Measurements from ENCODE around the gene SHISA8.

Gene SHISA8

DNA sequence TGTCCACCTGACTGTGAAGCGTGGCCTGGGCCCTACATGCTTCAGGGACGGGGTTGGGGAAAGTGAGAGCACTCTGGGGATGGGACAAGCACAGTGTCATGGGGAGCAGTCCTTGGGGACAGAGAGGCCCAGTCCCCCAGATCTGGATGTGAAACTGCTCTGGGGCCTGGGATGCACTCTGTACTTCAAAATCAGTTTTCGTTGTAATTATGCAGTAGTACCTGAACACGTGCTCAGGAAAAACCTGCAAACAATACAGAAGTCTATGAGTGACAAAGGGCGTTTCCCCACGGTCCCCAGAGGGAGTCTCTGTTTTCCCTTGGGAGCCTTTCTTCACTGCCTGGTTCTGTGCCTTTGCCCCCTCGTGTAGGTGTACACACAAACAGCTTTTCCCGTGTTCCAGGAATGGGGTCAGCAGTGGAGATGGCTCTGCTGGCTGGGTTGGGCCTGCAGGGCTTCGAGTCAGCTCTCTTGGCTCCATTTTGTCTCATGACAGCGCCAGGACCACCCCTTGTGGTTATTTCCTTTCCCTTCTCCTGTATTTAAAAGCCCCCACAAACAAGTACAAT is 16.9 kb upstream of the SHISA8 start:
- Histone ChIP-seq H3K36me3 (ENCODE audit: control insufficient read depth, insufficient read depth, low read length) (no peaks in the 10 kb centered on the region), H3K4me3 (ENCODE audit: low read depth, low read length) (no peak overlapping the region), H3K9me3 (ENCODE audit: control insufficient read depth, insufficient read depth, low read length) (no peaks in the 10 kb centered on the region), H3K9ac (ENCODE audit: low read depth, low read length) (no peak overlapping the region), H3K4me1 (ENCODE audit: control insufficient read depth, insufficient read depth, low read length) (no peaks in the 10 kb centered on the region), H3K27me3 (ENCODE audit: control insufficient read depth, insufficient read depth, low read length) (peaks cover 8% of the 10 kb centered on the region)

DNA sequence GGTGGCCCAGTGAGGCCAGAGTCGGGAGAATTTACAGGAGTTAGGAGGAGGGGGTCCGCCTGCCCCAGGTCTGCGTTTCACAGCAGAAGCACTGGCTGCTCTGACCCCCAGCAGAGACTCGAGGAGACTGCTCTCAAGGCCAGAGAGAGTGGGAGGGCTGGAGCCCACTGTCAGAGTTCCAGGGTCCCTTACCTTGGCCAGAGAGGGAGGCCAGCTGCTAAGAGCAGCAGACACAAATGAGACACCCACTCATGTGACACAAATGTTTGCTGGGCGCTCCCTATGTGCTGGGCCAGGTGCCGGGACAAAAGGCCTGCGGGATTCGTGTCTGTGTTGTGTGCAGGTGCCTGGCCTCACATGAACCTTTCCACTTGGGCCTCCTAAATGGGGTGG is 14.5 kb upstream of the SHISA8 start:
- H3K9ac ChIP-seq (ENCODE audit: low read depth, low read length) = no peak overlapping the region
- no peaks in the 10 kb centered on the region for H3K9me3 ChIP-seq (ENCODE audit: control insufficient read depth, insufficient read depth, low read length)
- H3K27me3 ChIP-seq (ENCODE audit: control insufficient read depth, insufficient read depth, low read length) = peaks cover 19% of the 10 kb centered on the region
- no peaks in the 10 kb centered on the region for H3K4me1 ChIP-seq (ENCODE audit: control insufficient read depth, insufficient read depth, low read length)
- no peak overlapping the region for H3K4me3 ChIP-seq (ENCODE audit: low read depth, low read length)
- no peaks in the 10 kb centered on the region for H3K36me3 ChIP-seq (ENCODE audit: control insufficient read depth, insufficient read depth, low read length)

DNA sequence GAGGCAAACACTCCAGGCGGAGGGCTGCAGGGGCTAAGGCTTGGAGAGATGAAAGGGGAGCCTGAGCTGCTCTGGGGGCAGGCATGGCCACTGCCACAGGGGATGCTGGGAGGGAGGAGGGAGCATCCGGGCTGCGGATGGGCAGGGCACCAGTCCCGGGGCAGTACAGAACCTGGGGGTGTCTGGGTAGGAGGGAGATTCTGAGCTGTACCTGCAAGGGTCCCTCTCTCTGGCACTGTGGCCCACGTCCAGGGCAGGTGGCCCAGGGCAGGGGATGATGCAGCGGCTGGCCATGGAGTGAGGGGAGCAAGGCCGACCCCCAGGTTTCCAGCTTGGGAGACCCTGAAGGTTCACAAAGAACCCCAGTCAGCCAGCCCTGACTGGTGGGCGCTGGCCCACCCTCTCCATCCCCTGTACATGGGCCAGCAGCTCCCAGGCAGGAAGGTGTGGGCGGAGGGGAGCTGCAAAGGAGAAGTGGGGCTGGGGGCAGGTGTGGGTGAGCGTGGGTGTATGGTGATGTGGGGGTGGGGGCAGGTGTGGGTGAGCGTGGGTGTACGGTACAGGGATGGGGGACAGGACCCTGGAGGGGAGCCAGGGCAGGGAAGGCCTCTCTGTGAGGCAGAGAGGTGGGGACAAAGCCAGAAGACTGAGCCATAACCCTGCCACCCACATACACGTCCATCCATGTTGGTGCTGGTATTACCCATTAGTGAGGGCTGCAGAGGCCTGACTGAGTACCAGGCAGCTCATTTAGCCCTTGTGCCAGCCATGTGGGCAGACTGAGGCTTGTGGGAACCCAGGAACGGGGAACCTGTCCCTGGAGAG is 13.9 kb upstream of the SHISA8 start:
- Histone ChIP-seq H3K4me1 (ENCODE audit: control insufficient read depth, insufficient read depth, low read length) (no peaks in the 10 kb centered on the region), H3K9ac (ENCODE audit: low read depth, low read length) (no peak overlapping the region), H3K4me3 (ENCODE audit: low read depth, low read length) (no peak overlapping the region), H3K36me3 (ENCODE audit: control insufficient read depth, insufficient read depth, low read length) (no peaks in the 10 kb centered on the region), H3K9me3 (ENCODE audit: control insufficient read depth, insufficient read depth, low read length) (no peaks in the 10 kb centered on the region), H3K27me3 (ENCODE audit: control insufficient read depth, insufficient read depth, low read length) (peaks cover 20% of the 10 kb centered on the region)

DNA sequence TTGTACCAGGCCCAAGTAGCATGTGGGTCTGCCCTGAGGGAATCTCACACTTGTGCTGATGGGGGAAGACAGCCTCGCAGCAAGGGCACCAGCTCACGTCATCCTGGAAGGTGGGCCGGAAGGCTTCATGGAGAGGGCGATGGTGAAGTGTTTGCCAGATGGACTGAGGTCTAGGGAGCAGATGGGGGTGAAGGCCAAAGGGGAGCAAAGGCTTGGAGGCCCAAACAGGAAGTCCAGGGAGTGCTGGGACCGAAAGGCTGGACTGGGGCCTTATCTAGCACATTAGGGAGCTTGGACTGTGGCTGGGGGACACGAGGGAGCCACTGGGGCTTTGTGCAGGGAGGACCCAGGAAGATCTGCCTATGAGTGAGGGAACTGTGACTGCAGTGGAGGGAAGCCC is 12.9 kb upstream of the SHISA8 start:
- Histone ChIP-seq H3K9ac (ENCODE audit: low read depth, low read length) (no peak overlapping the region), H3K4me1 (ENCODE audit: control insufficient read depth, insufficient read depth, low read length) (no peaks in the 10 kb centered on the region), H3K27me3 (ENCODE audit: control insufficient read depth, insufficient read depth, low read length) (peaks cover 30% of the 10 kb centered on the region), H3K4me3 (ENCODE audit: low read depth, low read length) (no peak overlapping the region), H3K9me3 (ENCODE audit: control insufficient read depth, insufficient read depth, low read length) (no peaks in the 10 kb centered on the region), H3K36me3 (ENCODE audit: control insufficient read depth, insufficient read depth, low read length) (no peaks in the 10 kb centered on the region)

DNA sequence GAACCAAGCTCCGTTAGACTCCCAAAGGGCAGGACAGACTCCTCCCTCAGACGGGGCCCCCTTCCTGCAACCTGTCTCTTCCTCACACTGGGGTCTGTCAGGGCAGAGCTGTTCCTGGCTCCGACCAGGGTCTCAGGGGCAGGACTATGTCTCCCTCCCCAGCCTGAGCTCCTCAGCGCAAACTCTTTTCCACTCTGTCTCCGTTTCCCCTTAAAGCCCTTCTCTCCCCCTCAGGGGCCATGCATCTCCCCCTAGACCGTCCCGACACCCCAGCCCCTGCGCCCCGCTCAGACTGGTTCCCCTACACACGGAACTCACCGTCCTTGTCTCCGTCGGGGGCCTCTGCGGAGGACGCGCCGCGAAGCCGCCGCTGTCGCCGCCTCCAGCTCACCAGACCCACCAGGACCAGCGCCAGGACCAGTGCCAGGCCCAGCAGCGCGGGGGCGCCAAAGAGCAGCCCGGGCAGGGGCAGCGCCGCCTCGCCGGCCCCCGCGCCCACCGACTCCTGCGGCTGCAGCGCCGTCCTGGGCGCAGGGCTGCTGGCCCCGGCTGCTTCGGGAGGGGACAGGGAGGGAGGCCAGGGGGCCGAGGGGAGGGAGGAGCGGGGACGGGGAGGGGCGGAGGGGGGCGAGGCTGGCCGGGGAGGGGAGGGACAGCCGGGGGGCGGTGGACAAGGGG is 11.0 kb upstream of the SHISA8 start:
- H3K4me3 ChIP-seq (ENCODE audit: low read depth, low read length) = peak overlapping the region; percentile 32

DNA sequence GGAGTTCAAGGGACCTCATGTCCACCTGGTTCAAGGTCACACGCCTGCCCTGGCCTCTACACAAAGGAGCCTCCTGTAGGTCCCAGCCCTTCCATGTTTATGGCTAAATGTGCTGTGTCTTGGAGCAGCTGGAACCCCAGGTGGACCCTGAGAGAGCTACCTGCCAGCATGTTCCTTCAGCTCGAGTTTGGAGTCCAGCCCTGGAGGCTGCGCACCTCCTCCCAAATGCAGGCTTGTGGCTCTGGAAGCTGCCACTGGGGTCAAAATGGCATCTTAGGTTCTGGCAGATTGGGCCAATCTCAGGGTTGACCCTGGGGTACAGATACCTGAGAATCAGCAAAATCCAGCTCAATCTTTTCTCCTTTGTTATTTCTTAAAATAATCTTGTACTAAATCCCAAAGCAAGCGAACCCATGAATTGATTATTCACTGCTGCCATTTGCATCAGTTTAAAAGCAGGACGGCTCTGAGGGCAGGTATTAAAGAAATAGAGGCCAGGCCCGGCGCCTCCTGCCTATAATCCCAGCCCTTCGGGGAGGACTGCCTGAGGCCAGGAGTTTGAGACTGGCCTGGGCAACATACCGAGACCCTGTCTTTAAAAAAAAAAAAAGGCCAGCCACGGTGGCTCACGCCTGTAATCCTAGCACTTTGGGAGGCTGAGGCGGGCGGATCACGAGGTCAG is 8.9 kb upstream of the SHISA8 start:
- Histone ChIP-seq H3K27me3 (ENCODE audit: control insufficient read depth, insufficient read depth, low read length) (peaks cover 51% of the 10 kb centered on the region), H3K4me3 (ENCODE audit: low read depth, low read length) (no peak overlapping the region), H3K36me3 (ENCODE audit: control insufficient read depth, insufficient read depth, low read length) (no peaks in the 10 kb centered on the region), H3K9me3 (ENCODE audit: control insufficient read depth, insufficient read depth, low read length) (no peaks in the 10 kb centered on the region), H3K9ac (ENCODE audit: low read depth, low read length) (no peak overlapping the region), H3K4me1 (ENCODE audit: control insufficient read depth, insufficient read depth, low read length) (no peaks in the 10 kb centered on the region)

More for the DNA sequence above, 11.0 kb upstream of the SHISA8 start:
- no peaks in the 10 kb centered on the region for H3K9me3 ChIP-seq (ENCODE audit: control insufficient read depth, insufficient read depth, low read length)
- H3K4me1 ChIP-seq (ENCODE audit: control insufficient read depth, insufficient read depth, low read length) = no peaks in the 10 kb centered on the region
- no peaks in the 10 kb centered on the region for H3K36me3 ChIP-seq (ENCODE audit: control insufficient read depth, insufficient read depth, low read length)
- no peak overlapping the region for H3K9ac ChIP-seq (ENCODE audit: low read depth, low read length)
- H3K27me3 ChIP-seq (ENCODE audit: control insufficient read depth, insufficient read depth, low read length) = peaks cover 36% of the 10 kb centered on the region

DNA sequence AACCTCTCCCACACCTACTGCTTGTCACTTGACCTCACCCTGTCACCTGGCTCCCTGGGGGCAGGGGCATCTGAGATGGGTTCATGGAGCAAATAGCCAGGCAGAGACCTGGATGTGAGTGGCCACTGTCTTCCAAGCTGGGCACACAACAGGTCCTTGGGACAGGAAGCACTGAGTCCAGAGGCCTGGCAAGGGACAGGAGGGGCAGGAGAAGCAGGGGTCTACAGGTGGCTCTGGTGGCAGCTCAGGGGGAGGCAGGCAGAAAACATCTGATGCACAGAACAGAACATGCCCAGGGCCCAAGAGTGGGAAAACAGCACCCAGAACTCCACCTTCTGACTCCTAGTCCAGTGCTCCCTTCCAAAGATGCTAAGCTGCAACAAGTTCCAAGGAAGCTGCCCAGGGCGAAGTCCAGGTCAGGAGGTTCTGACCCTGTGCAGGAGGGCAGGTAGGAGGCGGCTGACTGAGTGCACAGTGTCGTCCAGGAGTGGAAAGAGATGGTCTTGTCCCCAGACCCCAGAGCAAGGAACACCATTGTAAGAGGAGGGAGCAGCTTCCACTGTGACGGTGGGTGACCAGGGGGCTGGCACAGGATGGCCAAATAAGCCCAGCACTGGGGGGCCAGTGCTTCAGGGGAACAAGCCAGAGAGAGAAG is 8.2 kb upstream of the SHISA8 start:
- Histone ChIP-seq H3K4me3 (ENCODE audit: low read depth, low read length) (no peak overlapping the region), H3K9me3 (ENCODE audit: control insufficient read depth, insufficient read depth, low read length) (no peaks in the 10 kb centered on the region), H3K27me3 (ENCODE audit: control insufficient read depth, insufficient read depth, low read length) (peaks cover 58% of the 10 kb centered on the region), H3K4me1 (ENCODE audit: control insufficient read depth, insufficient read depth, low read length) (no peaks in the 10 kb centered on the region), H3K36me3 (ENCODE audit: control insufficient read depth, insufficient read depth, low read length) (no peaks in the 10 kb centered on the region), H3K9ac (ENCODE audit: low read depth, low read length) (no peak overlapping the region)

DNA sequence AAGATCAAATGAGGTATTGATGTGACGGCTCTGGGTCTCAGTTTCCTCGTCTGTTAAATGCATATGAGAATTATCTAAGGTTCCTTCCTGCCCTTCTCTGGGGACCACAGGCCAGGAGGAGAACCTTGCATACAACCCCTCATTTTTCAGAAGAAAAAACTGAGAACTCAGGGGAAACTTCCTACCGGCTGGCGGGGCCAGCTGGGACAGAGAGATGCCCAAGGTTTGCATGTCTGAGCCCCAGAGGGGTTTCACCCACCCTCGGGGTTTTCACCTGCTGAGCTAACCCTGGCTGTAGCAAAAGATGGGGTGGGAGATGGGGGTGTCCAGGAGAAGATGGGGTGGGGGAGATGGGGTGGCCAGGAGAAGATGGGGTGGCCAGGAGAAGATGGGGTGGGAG is 7.5 kb upstream of the SHISA8 start:
- no peak overlapping the region for H3K4me3 ChIP-seq (ENCODE audit: low read depth, low read length)

DNA sequence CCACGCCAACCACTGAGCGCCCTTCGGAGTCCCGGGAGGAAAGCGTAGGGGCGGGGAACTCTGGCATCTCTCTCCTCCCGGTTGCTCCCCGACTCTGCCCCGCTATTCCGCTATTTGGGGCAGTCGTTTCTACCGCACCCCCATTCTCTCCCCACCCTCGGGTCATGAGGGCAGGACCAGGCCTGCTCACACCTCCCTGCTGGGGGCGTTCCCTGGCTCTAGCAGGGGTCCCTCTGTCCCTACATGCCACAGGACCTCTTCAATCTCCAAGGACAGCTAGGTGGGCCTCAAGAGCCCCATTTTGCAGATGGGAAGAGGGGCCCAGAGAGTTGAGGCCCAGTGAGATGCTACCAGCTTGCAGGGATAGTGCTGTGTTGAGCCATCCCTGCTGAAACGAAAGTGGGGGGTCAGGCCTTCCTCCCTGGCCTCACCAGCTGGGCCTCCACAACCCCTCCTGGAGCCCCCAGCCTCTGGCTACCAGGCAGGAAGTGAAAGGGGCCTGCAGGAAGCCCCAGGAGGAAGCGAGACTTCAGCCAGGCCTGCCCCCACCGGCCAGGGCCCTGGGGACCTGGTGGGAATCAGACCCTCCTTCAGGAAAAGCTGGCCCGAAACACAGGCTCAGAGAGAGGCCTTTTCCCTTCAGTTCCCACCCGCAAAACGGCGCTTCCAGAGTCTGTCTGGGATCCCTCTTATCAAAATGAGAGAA is 5.5 kb upstream of the SHISA8 start:
- peak overlapping the region; percentile 58 for H3K4me3 ChIP-seq (ENCODE audit: low read depth, low read length)
- H3K9ac ChIP-seq (ENCODE audit: low read depth, low read length) = no peak overlapping the region
- H3K27me3 ChIP-seq (ENCODE audit: control insufficient read depth, insufficient read depth, low read length) = peaks cover 71% of the 10 kb centered on the region
- no peaks in the 10 kb centered on the region for H3K4me1 ChIP-seq (ENCODE audit: control insufficient read depth, insufficient read depth, low read length)
- H3K36me3 ChIP-seq (ENCODE audit: control insufficient read depth, insufficient read depth, low read length) = no peaks in the 10 kb centered on the region
- H3K9me3 ChIP-seq (ENCODE audit: control insufficient read depth, insufficient read depth, low read length) = no peaks in the 10 kb centered on the region

More for the DNA sequence above, 7.5 kb upstream of the SHISA8 start:
- Histone ChIP-seq H3K9ac (ENCODE audit: low read depth, low read length) (no peak overlapping the region), H3K9me3 (ENCODE audit: control insufficient read depth, insufficient read depth, low read length) (no peaks in the 10 kb centered on the region), H3K27me3 (ENCODE audit: control insufficient read depth, insufficient read depth, low read length) (peaks cover 62% of the 10 kb centered on the region), H3K36me3 (ENCODE audit: control insufficient read depth, insufficient read depth, low read length) (no peaks in the 10 kb centered on the region), H3K4me1 (ENCODE audit: control insufficient read depth, insufficient read depth, low read length) (no peaks in the 10 kb centered on the region)

DNA sequence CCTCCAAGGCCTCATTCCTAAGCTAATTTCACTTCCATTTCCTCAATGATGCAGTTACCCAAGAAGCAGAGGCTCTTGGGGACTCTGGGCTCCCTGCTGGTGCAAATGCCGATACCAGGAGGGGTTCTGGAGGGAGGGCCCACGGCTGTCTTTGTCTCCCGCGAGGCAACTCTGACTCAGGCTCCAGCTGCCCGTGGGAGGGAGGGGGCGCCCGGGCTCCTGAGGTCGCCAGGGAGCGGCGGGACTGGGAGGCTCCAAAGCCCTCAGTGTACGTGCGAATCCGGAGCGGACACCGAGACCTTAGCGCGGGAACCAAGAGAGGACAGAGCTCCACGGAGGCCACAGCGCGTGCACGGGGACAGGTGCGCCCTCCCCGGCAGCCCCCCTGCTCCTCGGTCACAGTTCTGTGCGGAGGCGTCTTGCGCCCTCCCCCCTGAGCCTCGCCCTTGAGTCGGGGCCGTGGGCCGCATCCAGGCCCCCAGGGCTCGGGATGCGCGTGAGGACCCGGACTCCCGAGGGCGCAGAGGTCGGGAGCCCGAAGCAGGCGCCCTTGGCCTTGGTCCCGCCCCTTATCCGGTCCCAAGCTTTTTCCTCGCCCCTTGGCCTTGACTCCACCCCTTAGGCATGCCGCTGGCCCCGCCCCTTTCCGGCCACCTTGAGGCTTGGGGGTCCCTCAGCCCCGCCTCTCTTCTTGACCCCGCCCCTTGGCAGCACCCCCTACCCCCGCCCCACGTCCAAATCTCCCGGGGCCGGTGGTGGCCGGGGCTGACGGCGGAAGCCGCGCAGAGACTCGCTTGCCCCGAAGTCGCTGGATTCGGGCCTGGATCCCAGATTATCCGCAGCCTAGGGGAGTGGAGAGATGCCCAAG is 4.7 kb upstream of the SHISA8 start:
- peak overlapping the region; percentile 58 for H3K4me3 ChIP-seq (ENCODE audit: low read depth, low read length)
- no peaks in the 10 kb centered on the region for H3K36me3 ChIP-seq (ENCODE audit: control insufficient read depth, insufficient read depth, low read length)
- no peaks in the 10 kb centered on the region for H3K9me3 ChIP-seq (ENCODE audit: control insufficient read depth, insufficient read depth, low read length)
- H3K4me1 ChIP-seq (ENCODE audit: control insufficient read depth, insufficient read depth, low read length) = no peaks in the 10 kb centered on the region
- no peak overlapping the region for H3K9ac ChIP-seq (ENCODE audit: low read depth, low read length)
- peaks cover 72% of the 10 kb centered on the region for H3K27me3 ChIP-seq (ENCODE audit: control insufficient read depth, insufficient read depth, low read length)

Data from iPS-15b (cell line).